GM12865 (cell line): ENCODE results near the gene HMCN1.

Experiments used
- DNase-seq: peaks from one replicate; pipeline ENCODE4 v3.0.0; 2010; ENCODE audit warnings: low read depth
- H3K4me3 ChIP-seq: 2 replicates; pipeline ENCODE4 v1.5.1; 2011; ENCODE audit warnings: mild to moderate bottlenecking, low read depth, low read length, control low read depth
- TF ChIP-seq, protein P1 (sequence below): IDR thresholded peaks from 2 replicates; pipeline ENCODE4 v1.5.1; 2011; ENCODE audit warnings: low read length, control low read depth, low read depth, inconsistent platforms; ENCODE audit not compliant: insufficient read depth; ENCODE audit errors: missing control alignments

HMCN1 gene

DNA sequence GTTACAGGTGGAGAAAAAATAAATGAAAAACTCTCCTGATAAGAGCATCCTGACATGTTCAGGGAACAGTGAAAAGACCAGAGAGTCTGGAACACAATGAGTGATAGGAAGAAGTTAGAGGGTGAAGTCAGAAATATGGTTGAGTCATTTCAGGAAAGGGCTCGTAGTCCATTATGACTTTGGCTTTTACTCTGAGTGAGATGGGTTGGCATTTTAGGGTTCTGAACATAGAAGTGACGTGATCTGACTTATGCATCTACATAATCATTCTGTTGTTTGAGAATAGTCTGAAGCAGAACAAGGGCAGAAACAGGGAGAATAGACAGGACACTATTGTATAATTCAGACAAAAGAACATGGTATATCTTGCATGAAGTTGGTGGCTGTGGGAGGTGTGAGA, 5.8 kb downstream of the HMCN1 start:
- peak; percentile 34 for DNase-seq
- TF ChIP-seq, protein P1, sequence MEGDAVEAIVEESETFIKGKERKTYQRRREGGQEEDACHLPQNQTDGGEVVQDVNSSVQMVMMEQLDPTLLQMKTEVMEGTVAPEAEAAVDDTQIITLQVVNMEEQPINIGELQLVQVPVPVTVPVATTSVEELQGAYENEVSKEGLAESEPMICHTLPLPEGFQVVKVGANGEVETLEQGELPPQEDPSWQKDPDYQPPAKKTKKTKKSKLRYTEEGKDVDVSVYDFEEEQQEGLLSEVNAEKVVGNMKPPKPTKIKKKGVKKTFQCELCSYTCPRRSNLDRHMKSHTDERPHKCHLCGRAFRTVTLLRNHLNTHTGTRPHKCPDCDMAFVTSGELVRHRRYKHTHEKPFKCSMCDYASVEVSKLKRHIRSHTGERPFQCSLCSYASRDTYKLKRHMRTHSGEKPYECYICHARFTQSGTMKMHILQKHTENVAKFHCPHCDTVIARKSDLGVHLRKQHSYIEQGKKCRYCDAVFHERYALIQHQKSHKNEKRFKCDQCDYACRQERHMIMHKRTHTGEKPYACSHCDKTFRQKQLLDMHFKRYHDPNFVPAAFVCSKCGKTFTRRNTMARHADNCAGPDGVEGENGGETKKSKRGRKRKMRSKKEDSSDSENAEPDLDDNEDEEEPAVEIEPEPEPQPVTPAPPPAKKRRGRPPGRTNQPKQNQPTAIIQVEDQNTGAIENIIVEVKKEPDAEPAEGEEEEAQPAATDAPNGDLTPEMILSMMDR: no peak
- no peak overlapping the region for H3K4me3 ChIP-seq

DNA sequence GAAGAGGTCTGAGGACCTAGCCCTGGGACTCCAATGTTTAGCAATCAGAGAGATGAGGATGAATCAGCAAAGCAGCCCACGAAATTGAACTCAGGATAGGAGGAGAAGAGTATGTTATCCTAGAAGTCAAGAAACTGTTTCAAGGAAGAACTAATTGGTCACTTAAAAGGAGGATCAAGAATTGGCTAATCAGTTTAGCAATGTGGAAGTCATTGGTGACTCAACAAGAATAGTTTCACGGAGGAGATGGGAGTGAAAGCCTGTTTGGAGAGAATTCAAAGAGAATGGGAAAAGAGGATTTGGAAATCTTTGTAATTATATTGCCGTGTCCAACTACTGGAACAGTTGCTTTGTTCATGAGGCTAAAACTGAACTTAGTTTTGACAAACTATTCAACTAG, 7.4 kb downstream of the HMCN1 start:
- TF ChIP-seq, protein P1: no peak
- H3K4me3 ChIP-seq: no peak overlapping the region
- DNase-seq: no peak

- no peak overlapping the region for H3K4me3 ChIP-seq
- TF ChIP-seq, protein P1: no peak
- DNase-seq: no peak
Observed at GRCh38 chr1:185742403-185742802, 8.2 kb downstream of the HMCN1 start.

GRCh38 chr1:185745165-185745564, 11.0 kb downstream of the HMCN1 start:
- H3K4me3 ChIP-seq: no peak overlapping the region
- TF ChIP-seq, protein P1: no peak
- DNase-seq: no peak

DNA sequence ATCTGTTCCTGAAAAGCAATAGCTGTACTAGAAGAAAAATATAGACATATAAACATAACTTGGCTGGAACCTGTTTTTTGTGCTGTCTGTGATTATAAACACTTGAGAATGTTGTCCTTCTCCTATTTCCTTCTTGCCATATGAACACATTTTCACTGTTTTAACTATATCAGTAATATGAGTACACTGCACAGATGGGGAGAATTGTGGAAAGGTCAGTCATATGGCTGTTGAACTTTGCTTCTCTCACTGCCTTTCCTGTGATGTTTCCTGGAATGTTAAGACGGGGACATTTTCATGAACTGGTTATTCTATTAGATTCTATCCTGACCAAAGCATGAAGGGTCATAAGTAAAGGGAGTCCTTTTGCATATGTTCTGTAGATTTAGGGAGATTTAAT, 24.9 kb downstream of the HMCN1 start:
- DNase-seq: no peak
- H3K4me3 ChIP-seq: no peak overlapping the region
- TF ChIP-seq, protein P1: no peak

- TF ChIP-seq, protein P1: no peak
- H3K4me3 ChIP-seq: no peak overlapping the region
- DNase-seq: no peak
Observed at GRCh38 chr1:185761841-185762240, 27.6 kb downstream of the HMCN1 start.

- TF ChIP-seq, protein P1: no peak
- DNase-seq: no peak
- no peak overlapping the region for H3K4me3 ChIP-seq
Observed at GRCh38 chr1:185767508-185768120, 33.4 kb downstream of the HMCN1 start.
